Loucy (cell line): ENCODE measurements around the gene FAHD1.

Experiments used
- EZH2phosphoT487 ChIP-seq: fragments of 200-600 bp; IDR thresholded peaks from 2 replicates; pipeline ENCODE4 v1.6.1; 2018; ENCODE audit warnings: antibody characterized with exemption, mild to moderate bottlenecking, moderate library complexity, borderline replicate concordance
- TF ChIP-seq, protein P1 (sequence below): fragments of 200-600 bp; sonication (generic); conservative IDR thresholded peaks from 2 replicates; pipeline ENCODE4 v1.5.1; 2014; ENCODE audit warnings: mild to moderate bottlenecking, antibody characterized with exemption, low read length

DNA sequence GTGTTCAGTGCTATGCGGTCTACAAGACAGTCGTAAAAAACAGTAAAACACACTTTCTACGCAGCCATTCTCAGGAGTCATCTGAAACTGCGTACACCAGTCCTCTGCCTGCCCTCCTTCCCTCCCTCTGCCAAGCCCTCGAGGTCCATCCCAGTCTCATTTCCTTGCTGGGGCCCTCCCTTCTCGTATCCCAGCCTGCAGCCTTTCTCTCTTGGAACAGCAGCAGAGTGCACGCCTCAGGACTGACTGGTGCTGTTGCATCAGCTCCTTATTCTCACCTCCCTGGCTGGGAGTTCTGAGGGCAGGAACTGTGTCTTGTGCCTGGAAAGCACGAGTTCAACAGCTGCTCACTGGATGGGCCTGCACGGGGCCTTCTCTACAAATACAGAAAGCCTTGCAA, 12.5 kb downstream of the FAHD1 start:
- TF ChIP-seq, protein P1, sequence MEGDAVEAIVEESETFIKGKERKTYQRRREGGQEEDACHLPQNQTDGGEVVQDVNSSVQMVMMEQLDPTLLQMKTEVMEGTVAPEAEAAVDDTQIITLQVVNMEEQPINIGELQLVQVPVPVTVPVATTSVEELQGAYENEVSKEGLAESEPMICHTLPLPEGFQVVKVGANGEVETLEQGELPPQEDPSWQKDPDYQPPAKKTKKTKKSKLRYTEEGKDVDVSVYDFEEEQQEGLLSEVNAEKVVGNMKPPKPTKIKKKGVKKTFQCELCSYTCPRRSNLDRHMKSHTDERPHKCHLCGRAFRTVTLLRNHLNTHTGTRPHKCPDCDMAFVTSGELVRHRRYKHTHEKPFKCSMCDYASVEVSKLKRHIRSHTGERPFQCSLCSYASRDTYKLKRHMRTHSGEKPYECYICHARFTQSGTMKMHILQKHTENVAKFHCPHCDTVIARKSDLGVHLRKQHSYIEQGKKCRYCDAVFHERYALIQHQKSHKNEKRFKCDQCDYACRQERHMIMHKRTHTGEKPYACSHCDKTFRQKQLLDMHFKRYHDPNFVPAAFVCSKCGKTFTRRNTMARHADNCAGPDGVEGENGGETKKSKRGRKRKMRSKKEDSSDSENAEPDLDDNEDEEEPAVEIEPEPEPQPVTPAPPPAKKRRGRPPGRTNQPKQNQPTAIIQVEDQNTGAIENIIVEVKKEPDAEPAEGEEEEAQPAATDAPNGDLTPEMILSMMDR = no peak
- no peak for TF ChIP-seq EZH2phosphoT487
